Testis (tissue), 2 donors: ENCODE measurements around the gene HS3ST4.

ENCODE experiments used
- CTCF ChIP-seq, 3 experiments: fragments of 450-650 bp in 2 of 3; fragments of 200-600 bp in 1 of 3; sonication (generic) in 1 of 3; IDR thresholded peaks; one replicate each; pipeline ENCODE4 v1.5.1; 2016 to 2019; ENCODE audit warnings: antibody characterized with exemption in 3 of 3, mild to moderate bottlenecking in 2 of 3, moderate library complexity in 1 of 3
- POLR2A ChIP-seq: fragments of 450-650 bp; IDR thresholded peaks from one replicate; pipeline ENCODE4 v1.6.1; 2017; ENCODE audit warnings: antibody characterized with exemption, mild to moderate bottlenecking, moderate library complexity

- TF ChIP-seq CTCF (IDR thresholded peaks at IDR 0.05) (no peak), POLR2A (no peak)
Observed at GRCh38 chr16:25845901-25846300, 154.1 kb downstream of the HS3ST4 start.
